Measurements from ENCODE around the gene FBXO8.

The FBXO8 gene

DNA sequence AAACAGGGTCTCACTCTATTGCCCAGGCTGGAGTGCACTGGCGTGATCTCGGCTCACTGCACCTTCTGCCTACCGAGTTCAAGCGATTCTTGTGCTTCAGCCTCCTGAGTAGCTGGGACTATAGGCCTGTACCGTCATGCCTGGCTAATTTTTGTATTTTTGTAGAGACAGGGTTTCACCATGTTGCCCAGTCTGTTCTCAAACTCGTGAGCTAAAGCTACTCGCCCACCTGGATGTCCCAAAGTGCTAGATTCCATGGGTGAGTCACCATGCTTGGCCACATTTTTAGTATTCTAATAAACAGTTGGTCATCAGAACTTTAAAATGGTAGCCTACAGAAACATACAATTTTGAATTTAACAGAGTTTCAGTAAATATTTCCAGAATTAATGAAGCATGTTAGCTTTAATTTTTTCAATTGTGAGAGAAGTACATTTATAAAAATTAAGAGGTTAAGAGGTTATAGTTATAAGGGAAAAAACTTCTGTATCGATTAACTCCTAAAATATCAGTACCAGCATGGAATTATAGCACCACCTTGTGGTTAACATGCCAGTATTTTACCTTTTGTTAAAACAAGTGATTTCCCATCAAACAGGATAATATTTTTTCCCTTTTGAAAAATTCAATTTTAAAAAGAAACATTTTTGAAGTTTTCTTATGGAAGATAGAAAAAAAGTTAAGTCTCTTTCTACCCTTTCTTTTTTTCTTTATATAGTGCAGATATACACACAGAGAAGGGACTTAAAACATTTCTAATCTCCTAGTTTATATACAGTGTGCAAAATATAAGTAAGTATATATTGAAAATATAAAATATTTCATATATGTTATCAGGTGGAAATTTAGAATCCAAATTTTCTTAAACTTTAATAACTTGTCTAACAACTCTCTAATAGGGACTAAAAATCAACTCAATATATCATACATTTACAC, 35.6 kb upstream of the FBXO8 start:
- no peak for DNase-seq
- intact Hi-C loops (cut with DNase I; ENCODE audit: low total_unique reads) = no loop called here
- no peak overlapping the region for H3K27ac ChIP-seq

DNA sequence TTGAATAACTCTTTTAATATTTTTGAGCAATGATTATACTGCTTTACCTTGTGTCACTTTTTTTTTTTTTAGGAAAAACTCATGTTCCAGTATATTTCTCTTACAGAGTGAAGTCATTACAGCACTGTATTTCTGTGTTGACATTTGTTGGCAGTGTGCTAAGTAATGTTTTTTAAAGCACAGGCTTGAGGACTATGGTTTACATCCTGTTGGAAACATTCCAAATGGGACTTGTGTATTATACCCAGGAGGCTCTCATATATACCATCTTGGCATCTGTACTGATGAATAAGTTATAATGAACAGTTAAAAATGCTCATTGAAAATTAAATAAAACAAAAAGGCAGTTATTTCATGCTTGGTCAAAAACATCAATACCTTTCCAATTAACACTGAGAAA, 34.1 kb upstream of the FBXO8 start:
- Histone ChIP-seq H3K4me1 (no peaks in the 10 kb centered on the region), H3K4me3 (no peak overlapping the region), H3K27me3 (no peaks in the 10 kb centered on the region), H3K36me3 (peaks cover 0 to 36% (median 12%) of the 10 kb centered on the region in 3 donors), H3K27ac (no peak overlapping the region), H3K9me3 (no peaks in the 10 kb centered on the region)
- TF ChIP-seq, protein P1, sequence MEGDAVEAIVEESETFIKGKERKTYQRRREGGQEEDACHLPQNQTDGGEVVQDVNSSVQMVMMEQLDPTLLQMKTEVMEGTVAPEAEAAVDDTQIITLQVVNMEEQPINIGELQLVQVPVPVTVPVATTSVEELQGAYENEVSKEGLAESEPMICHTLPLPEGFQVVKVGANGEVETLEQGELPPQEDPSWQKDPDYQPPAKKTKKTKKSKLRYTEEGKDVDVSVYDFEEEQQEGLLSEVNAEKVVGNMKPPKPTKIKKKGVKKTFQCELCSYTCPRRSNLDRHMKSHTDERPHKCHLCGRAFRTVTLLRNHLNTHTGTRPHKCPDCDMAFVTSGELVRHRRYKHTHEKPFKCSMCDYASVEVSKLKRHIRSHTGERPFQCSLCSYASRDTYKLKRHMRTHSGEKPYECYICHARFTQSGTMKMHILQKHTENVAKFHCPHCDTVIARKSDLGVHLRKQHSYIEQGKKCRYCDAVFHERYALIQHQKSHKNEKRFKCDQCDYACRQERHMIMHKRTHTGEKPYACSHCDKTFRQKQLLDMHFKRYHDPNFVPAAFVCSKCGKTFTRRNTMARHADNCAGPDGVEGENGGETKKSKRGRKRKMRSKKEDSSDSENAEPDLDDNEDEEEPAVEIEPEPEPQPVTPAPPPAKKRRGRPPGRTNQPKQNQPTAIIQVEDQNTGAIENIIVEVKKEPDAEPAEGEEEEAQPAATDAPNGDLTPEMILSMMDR (IDR thresholded peaks at IDR 0.05) = no peak
- intact Hi-C loops (cut with DNase I; ENCODE audit: low total_unique reads) = no loop called here
- no peak for DNase-seq

More for the DNA sequence above, 35.6 kb upstream of the FBXO8 start:
- Histone ChIP-seq H3K9me3 (no peaks in the 10 kb centered on the region), H3K27me3 (no peaks in the 10 kb centered on the region), H3K36me3 (peaks cover 0 to 29% (median 7%) of the 10 kb centered on the region in 3 donors), H3K4me3 (no peak overlapping the region), H3K4me1 (no peaks in the 10 kb centered on the region)
- TF ChIP-seq, protein P1 (IDR thresholded peaks at IDR 0.05) = peak; percentile 46 to 58

DNA sequence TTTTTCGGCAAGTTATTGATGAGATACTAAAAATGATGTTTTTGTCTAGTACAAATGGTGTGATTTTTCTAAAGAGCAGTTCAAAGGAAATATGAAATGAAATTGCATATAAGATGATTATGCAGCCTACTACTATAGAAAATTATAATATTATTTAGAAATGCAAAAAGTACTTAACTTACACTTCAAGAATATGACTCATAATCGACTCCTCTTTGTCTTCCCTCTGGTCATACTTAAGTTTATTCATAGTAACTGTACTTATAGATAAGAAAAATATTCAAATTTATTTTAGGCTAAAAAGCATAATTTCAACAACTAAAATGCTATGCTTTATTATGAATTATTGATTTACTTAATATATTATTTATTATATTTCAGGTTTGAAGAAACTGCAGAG, 33.5 kb upstream of the FBXO8 start:
- H3K9me3 ChIP-seq = no peaks in the 10 kb centered on the region
- H3K4me1 ChIP-seq = no peaks in the 10 kb centered on the region
- intact Hi-C loops (cut with DNase I; ENCODE audit: low total_unique reads) = no loop called here
- H3K36me3 ChIP-seq = peaks cover 0 to 41% (median 18%) of the 10 kb centered on the region in 3 donors
- TF ChIP-seq, protein P1 (IDR thresholded peaks at IDR 0.05) = no peak
- DNase-seq = no peak
- H3K4me3 ChIP-seq = no peak overlapping the region
- no peaks in the 10 kb centered on the region for H3K27me3 ChIP-seq
- H3K27ac ChIP-seq = no peak overlapping the region

DNA sequence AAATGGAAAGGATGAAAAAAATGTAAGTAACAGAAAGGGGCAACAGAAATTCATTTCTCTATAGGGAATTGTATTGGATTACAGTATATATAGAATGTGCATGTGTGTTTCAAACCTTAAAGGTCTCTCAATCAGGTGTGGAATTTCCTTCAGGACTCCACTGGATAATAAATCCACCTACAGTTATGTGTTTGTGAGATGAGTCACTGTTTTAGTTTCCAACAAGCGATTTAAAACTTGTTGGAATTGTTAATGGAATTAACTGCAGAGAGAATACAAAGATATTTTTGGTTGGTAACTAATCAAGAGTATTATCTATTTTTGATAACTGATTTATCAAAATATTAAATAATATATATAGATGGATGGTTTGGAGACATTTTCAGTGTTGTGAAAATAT, 33.1 kb upstream of the FBXO8 start:
- intact Hi-C loops (cut with DNase I; ENCODE audit: low total_unique reads) = no loop called here
- no peak overlapping the region for H3K27ac ChIP-seq
- H3K4me1 ChIP-seq = no peaks in the 10 kb centered on the region
- no peak overlapping the region for H3K4me3 ChIP-seq
- H3K9me3 ChIP-seq = no peaks in the 10 kb centered on the region
- no peaks in the 10 kb centered on the region for H3K27me3 ChIP-seq
- peaks cover 0 to 41% (median 22%) of the 10 kb centered on the region in 3 donors for H3K36me3 ChIP-seq
- no peak for DNase-seq
- TF ChIP-seq, protein P1 (IDR thresholded peaks at IDR 0.05) = no peak

DNA sequence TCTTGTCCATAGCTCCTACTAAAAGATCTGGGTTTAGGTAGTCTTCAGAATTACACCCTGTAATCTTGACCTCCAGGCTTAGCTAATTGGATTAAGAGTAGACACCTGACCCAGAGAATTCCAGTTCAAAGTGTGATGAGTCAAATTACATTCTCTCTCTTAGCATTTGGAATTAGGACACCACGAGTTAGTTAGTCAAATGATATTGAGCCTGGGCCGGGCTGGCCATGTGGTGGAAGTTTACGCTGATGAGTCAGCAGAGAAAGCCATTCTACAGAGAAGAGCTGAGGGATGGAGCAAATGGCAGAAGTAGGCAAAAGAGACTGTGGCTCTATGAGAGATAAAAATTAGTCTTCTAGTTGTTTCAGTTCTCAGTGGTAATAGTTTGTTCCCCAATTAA, 31.3 kb upstream of the FBXO8 start:
- DNase-seq = no peak
- intact Hi-C loops (cut with DNase I; ENCODE audit: low total_unique reads) = no loop called here
- H3K27me3 ChIP-seq = no peaks in the 10 kb centered on the region
- H3K36me3 ChIP-seq = peaks cover 12 to 49% (median 28%) of the 10 kb centered on the region in 3 donors
- TF ChIP-seq, protein P1 (IDR thresholded peaks at IDR 0.05) = no peak
- no peaks in the 10 kb centered on the region for H3K4me1 ChIP-seq
- H3K4me3 ChIP-seq = no peak overlapping the region
- no peaks in the 10 kb centered on the region for H3K9me3 ChIP-seq
- H3K27ac ChIP-seq = no peak overlapping the region

Data from tibial artery (tissue), 4 donors.